Ovary (tissue), 3 donors: ENCODE measurements around the gene CHN2.

ENCODE experiments used
- POLR2A ChIP-seq: fragments of 450-650 bp; IDR thresholded peaks from one replicate; pipeline ENCODE4 v1.6.1; 2017; ENCODE audit warnings: antibody characterized with exemption, mild to moderate bottlenecking, moderate library complexity
- TF ChIP-seq, protein P1 (sequence below), 3 donors: fragments of 450-650 bp in 2 of 3; fragments of 200-600 bp in 1 of 3; IDR thresholded peaks; one replicate each; pipeline versions ENCODE4 v1.5.1 to v1.8.0; 2016 to 2022; ENCODE audit warnings: antibody characterized with exemption in 3 of 3, mild to moderate bottlenecking in 1 of 3
- donor health status: DM: no; HTN: no; CAD: no.

DNA sequence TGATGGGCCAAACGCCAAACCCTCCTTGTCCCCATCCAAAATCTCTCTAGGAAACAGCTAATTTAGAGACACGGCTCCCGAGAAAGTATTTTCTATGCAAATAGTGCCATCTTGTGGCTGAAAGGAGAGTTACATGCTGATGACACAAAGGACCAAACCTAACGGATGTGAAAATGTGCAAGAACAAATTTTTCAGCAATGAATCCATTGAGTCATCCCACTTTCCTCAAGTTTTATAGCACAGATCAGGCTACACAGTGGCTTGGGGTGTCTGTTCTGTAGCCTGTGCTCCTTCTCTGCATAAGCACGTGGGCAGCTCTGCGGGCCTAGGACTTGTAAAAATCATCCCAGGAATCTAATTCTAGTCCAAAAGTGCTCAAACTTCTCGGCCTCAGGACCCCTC is 214.3 kb downstream of the CHN2 start:
- TF ChIP-seq POLR2A: no peak
- TF ChIP-seq, protein P1, sequence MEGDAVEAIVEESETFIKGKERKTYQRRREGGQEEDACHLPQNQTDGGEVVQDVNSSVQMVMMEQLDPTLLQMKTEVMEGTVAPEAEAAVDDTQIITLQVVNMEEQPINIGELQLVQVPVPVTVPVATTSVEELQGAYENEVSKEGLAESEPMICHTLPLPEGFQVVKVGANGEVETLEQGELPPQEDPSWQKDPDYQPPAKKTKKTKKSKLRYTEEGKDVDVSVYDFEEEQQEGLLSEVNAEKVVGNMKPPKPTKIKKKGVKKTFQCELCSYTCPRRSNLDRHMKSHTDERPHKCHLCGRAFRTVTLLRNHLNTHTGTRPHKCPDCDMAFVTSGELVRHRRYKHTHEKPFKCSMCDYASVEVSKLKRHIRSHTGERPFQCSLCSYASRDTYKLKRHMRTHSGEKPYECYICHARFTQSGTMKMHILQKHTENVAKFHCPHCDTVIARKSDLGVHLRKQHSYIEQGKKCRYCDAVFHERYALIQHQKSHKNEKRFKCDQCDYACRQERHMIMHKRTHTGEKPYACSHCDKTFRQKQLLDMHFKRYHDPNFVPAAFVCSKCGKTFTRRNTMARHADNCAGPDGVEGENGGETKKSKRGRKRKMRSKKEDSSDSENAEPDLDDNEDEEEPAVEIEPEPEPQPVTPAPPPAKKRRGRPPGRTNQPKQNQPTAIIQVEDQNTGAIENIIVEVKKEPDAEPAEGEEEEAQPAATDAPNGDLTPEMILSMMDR (IDR thresholded peaks at IDR 0.05): peak; percentile 59 to 87 (median 74)
